Measurements from ENCODE around the gene MSL1. TPM values are rescaled to one million over a fixed set of nuclear protein-coding genes. Genes with fewer than 3 reads are reported as not detected.
A peak's percentile ranks its signal among the peaks of the same experiment; 100 is the strongest.

The MSL1 gene
- total and polyA plus RNA-seq, 2 of the 13 experiments (the other 11 are each of a cell fraction or from before 2014, with no cell fraction given) = 63.8 to 88.5 TPM

- TSS peak; percentile 83 for BruUV-seq (replicated peaks)
- no peaks in the 10 kb centered on the region for H4K20me1 ChIP-seq (ENCODE audit: insufficient read depth, low read length)
- ATAC-seq = peak; percentile 4
- ChIA-PET CTCF (ENCODE audit: low intra/inter-chr PET ratio, low total read pairs) (no interaction called here), POLR2A (interaction anchor here (0.5 to 8.1 kb wide), 31 partner anchors 10 to 1589 kb away, joined by 3 to 568 read pairs (median 9); partner anchors contain the start of genes CASC3, CDK12, CSF3 and EIF1)
- peaks cover 18% of the 10 kb centered on the region for H3K79me2 ChIP-seq (ENCODE audit: insufficient read depth, low read length)
- FAIRE-seq = no peak
- peak overlapping the region; percentile 94 for H3K4me2 ChIP-seq (ENCODE audit: low read depth, low read length)
- H3K27me3 ChIP-seq (ENCODE audit: control insufficient read depth in 1 of 2, insufficient read depth in 2 of 2, low read length in 2 of 2) = no peaks in the 10 kb centered on the region; a peak in 1 of 5 replicates
- H3K36me3 ChIP-seq (replicated peaks in 1 of 2; ENCODE audit: control insufficient read depth in 1 of 2, insufficient read depth in 2 of 2, low read length in 2 of 2) = peaks cover 14 to 27% of the 10 kb centered on the region in 2 experiments
- H3K9ac ChIP-seq (ENCODE audit: insufficient read depth, low read depth, low read length) = peak overlapping the region; percentile 94
- intact Hi-C loops (cut with micrococcal nuclease; ENCODE audit: unreplicated experiment) = loop anchor here (10.0 kb wide), 1 partner anchor 175 kb away; the partner anchor contains the start of genes LRRC3C and ORMDL3
- no peak overlapping the region for H2AFZ ChIP-seq (ENCODE audit: low read length)
- WGBS (ENCODE audit: low lambda C conversion rate) = 3% methylated on average over 31 of the region's 31 CpGs
- H3K9me3 ChIP-seq (ENCODE audit: low read length) = no peaks in the 10 kb centered on the region
- peak overlapping the region; percentile 95 for H3K27ac ChIP-seq (ENCODE audit: extremely low read length, insufficient read depth, low read length)
- H3K4me1 ChIP-seq (ENCODE audit: insufficient read depth, low read length) = peaks cover 75% of the 10 kb centered on the region
- in situ Hi-C loops (cut with HindIII; ENCODE audit: extremely low pct_ligation_motif_present, low pct_unique_long_range_greater_than_20kb) = no loop called here
- H3K4me3 ChIP-seq (replicated peaks in 1 of 3; ENCODE audit: insufficient read depth in 1 of 3, low read depth in 2 of 3, low read length in 3 of 3) = peak overlapping the region; percentile 72 to 86 (median 79)
- no peak for DNase-seq (ENCODE audit: low spot score)
- TF ChIP-seq NKX3-1 (CRISPR knock-in tag; IDR thresholded peaks at IDR 0.05) (0 out of 2 replicates have a peak, but pooled peaks have one; percentile 1), SSRP1 (CRISPR knock-in tag; IDR thresholded peaks at IDR 0.05) (no peak), TRIM22 (IDR thresholded peaks at IDR 0.05) (no peak), KDM3A (CRISPR knock-in tag; IDR thresholded peaks at IDR 0.05; ENCODE audit: low read depth) (no peak), ETS1 (CRISPR knock-in tag; IDR thresholded peaks at IDR 0.05) (no peak), SRSF4 (IDR thresholded peaks at IDR 0.05; ENCODE audit: low read depth, low read length, poor library complexity, severe bottlenecking) (no peak), PRDM4 (CRISPR knock-in tag; IDR thresholded peaks at IDR 0.05; ENCODE audit: borderline replicate concordance) (no peak), ZC3H4 (CRISPR knock-in tag; IDR thresholded peaks at IDR 0.05; ENCODE audit: borderline replicate concordance) (peak; percentile 37; the same call in 1 of the 2 replicates), ZNF501 (CRISPR knock-in tag; IDR thresholded peaks at IDR 0.05) (0 out of 2 replicates have a peak, but pooled peaks have one; percentile 11), HNRNPL (IDR thresholded peaks at IDR 0.05; ENCODE audit: low read depth, low read length) (0 out of 2 replicates have a peak, but pooled peaks have one; percentile 13), HMGXB4 (CRISPR knock-in tag; IDR thresholded peaks at IDR 0.05; ENCODE audit: borderline replicate concordance in 1 of 2, low read depth in 1 of 2) (no peak), GTF3A (CRISPR knock-in tag; conservative IDR thresholded peaks at IDR 0.05) (no peak), SNAPC5 (CRISPR knock-in tag; IDR thresholded peaks at IDR 0.05; ENCODE audit: borderline replicate concordance) (0 out of 2 replicates have a peak, but pooled peaks have one; percentile 69), ZBTB1 (CRISPR knock-in tag; IDR thresholded peaks at IDR 0.05; ENCODE audit: borderline replicate concordance) (peak; percentile 12; the same call in 1 of the 2 replicates)
Observed at GRCh38 chr17:40099619-40100418, 22.0 kb upstream of the MSL1 start.
